HEK293 (cell line): ENCODE measurements around the gene TNS4.

Source experiments
- CTCF ChIA-PET: fragments of 350-600 bp; formaldehyde crosslinking; extraction: SDS; loops from one replicate; lab custom pipeline; 2021; ENCODE audit warnings: antibody characterized with exemption; lab: Yijun Ruan, JAX
- POLR2A ChIA-PET: fragments of 300-600 bp; formaldehyde crosslinking; extraction: SDS; loops from one replicate; lab custom pipeline; 2020; ENCODE audit warnings: antibody characterized with exemption, inconsistent platforms; lab: Yijun Ruan, JAX
- H3K27ac ChIP-seq: fragments of 200-500 bp; sonication (Bioruptor generic); 2 replicates; pipeline ENCODE4 v1.5.1; 2014; ENCODE audit warnings: low read depth, low read length, control low read depth, inconsistent platforms; ENCODE audit errors: extremely low read depth
- H3K36me3 ChIP-seq, 2 experiments: fragments of 200-500 bp in 1 of 2; sonication (Bioruptor generic) in 1 of 2; 1 replicate in 1 of 2; 2 replicates in 1 of 2; pipeline ENCODE4 v1.5.1; 2014 to 2017; ENCODE audit warnings: inconsistent platforms in 2 of 2, low read length in 2 of 2; ENCODE audit not compliant: control insufficient read depth in 2 of 2, insufficient read depth in 1 of 2
- H3K4me1 ChIP-seq: fragments of 200-500 bp; sonication (Bioruptor generic); 2 replicates; pipeline ENCODE4 v1.5.1; 2014; ENCODE audit warnings: mild to moderate bottlenecking, low read length, inconsistent platforms; ENCODE audit not compliant: control insufficient read depth, insufficient read depth
- H3K4me3 ChIP-seq: 2 replicates; pipeline ENCODE4 v1.5.1; 2011; ENCODE audit warnings: low read depth, mild to moderate bottlenecking, control low read depth, low read length, moderate library complexity
- H3K9me3 ChIP-seq: fragments of 200-500 bp; sonication (Bioruptor generic); 2 replicates; pipeline ENCODE4 v1.5.1; 2014; ENCODE audit warnings: low read depth, low read length, inconsistent platforms; ENCODE audit not compliant: control insufficient read depth, insufficient read depth
- KLF9 ChIP-seq: fragments of 450-650 bp; formaldehyde crosslinking; IDR thresholded peaks from 2 replicates; pipeline ENCODE4 v1.5.1; 2016; ENCODE audit warnings: missing biosample characterization, missing genetic modification characterization, low read depth
- YY2 ChIP-seq: fragments of 450-650 bp; formaldehyde crosslinking; IDR thresholded peaks from 2 replicates; pipeline ENCODE4 v1.5.1; 2016; ENCODE audit warnings: missing biosample characterization, missing genetic modification characterization
- ZBTB44 ChIP-seq: fragments of 450-650 bp; IDR thresholded peaks from 2 replicates; pipeline ENCODE4 v1.5.1; 2018; ENCODE audit warnings: missing biosample characterization, mild to moderate bottlenecking, missing genetic modification characterization
- ZFP37 ChIP-seq: fragments of 450-650 bp; formaldehyde crosslinking; IDR thresholded peaks from 2 replicates; pipeline ENCODE4 v1.5.1; 2016; ENCODE audit warnings: missing biosample characterization, missing genetic modification characterization
- ZNF292 ChIP-seq: fragments of 450-650 bp; formaldehyde crosslinking; IDR thresholded peaks from 2 replicates; pipeline ENCODE4 v1.5.1; 2016; ENCODE audit warnings: low read depth, missing biosample characterization, missing genetic modification characterization, borderline replicate concordance
- ZNF366 ChIP-seq: fragments of 450-650 bp; formaldehyde crosslinking; conservative IDR thresholded peaks from 2 replicates; pipeline ENCODE4 v1.5.1; 2016; ENCODE audit warnings: missing biosample characterization, missing genetic modification characterization
- ZNF404 ChIP-seq: fragments of 450-650 bp; formaldehyde crosslinking; IDR thresholded peaks from 2 replicates; pipeline ENCODE4 v1.5.1; 2017; ENCODE audit warnings: missing biosample characterization, missing genetic modification characterization
- ZNF48 ChIP-seq: fragments of 450-650 bp; formaldehyde crosslinking; IDR thresholded peaks from 2 replicates; pipeline ENCODE4 v1.5.1; 2016; ENCODE audit warnings: missing biosample characterization, missing genetic modification characterization
- ZNF701 ChIP-seq: fragments of 450-650 bp; formaldehyde crosslinking; IDR thresholded peaks from 2 replicates; pipeline ENCODE4 v1.5.1; 2016; ENCODE audit warnings: missing biosample characterization, missing genetic modification characterization
- ZSCAN16 ChIP-seq: fragments of 450-650 bp; formaldehyde crosslinking; IDR thresholded peaks from 2 replicates; pipeline ENCODE4 v1.5.1; 2016; ENCODE audit warnings: missing biosample characterization, missing genetic modification characterization
- TF ChIP-seq, protein P1 (sequence below): fragments of 450-650 bp; formaldehyde crosslinking; IDR thresholded peaks from 2 replicates; pipeline ENCODE4 v1.5.1; 2016; ENCODE audit warnings: missing biosample characterization, missing genetic modification characterization

The TNS4 gene

DNA sequence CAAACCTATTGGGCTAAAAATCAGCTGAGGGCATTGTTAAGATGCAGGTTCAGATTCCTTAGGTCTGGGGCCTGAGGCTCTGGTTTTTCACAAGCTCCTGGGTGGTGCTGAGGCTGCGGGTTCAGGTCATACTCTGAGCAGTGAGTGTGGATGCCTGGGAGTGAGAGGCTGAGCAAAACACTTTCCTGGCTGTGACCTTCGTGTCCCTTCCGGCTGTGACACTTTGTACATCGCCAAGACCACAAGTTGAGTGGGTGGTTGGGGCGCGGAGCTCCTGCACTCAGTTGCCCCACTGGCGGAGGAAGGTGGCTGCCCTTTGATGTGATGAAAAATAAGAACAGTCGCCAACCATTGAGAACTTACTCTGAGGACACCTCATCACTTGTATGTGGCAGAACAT lies 39.0 kb upstream of the TNS4 start (continued):
- TF ChIP-seq ZNF404 (tag by site-specific recombination) (no peak), ZNF292 (tag by site-specific recombination) (no peak), YY2 (tag by site-specific recombination) (no peak), ZSCAN16 (tag by site-specific recombination) (no peak), ZNF701 (tag by site-specific recombination) (no peak)
- TF ChIP-seq, protein P1, sequence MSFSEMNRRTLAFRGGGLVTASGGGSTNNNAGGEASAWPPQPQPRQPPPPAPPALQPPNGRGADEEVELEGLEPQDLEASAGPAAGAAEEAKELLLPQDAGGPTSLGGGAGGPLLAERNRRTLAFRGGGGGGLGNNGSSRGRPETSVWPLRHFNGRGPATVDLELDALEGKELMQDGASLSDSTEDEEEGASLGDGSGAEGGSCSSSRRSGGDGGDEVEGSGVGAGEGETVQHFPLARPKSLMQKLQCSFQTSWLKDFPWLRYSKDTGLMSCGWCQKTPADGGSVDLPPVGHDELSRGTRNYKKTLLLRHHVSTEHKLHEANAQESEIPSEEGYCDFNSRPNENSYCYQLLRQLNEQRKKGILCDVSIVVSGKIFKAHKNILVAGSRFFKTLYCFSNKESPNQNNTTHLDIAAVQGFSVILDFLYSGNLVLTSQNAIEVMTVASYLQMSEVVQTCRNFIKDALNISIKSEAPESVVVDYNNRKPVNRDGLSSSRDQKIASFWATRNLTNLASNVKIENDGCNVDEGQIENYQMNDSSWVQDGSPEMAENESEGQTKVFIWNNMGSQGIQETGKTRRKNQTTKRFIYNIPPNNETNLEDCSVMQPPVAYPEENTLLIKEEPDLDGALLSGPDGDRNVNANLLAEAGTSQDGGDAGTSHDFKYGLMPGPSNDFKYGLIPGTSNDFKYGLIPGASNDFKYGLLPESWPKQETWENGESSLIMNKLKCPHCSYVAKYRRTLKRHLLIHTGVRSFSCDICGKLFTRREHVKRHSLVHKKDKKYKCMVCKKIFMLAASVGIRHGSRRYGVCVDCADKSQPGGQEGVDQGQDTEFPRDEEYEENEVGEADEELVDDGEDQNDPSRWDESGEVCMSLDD, result no peak

- Histone ChIP-seq H3K4me3 (no peak overlapping the region), H3K4me1 (no peaks in the 10 kb centered on the region)
- no peak for TF ChIP-seq KLF9 (tag by site-specific recombination)
- TF ChIP-seq ZFP37 (tag by site-specific recombination), result no peak
- TF ChIP-seq, all 188 proteins: peak for 0
- no peaks in the 10 kb centered on the region for H3K36me3 ChIP-seq
- ChIA-PET CTCF (interaction anchor here (0.6 to 2.4 kb wide), 10 partner anchors 8 to 240 kb away, joined by 3 to 10 read pairs (median 4); no protein-coding TSS in a partner anchor), POLR2A (interaction anchor here (0.6 kb wide), 2 partner anchors 122 to 124 kb away, joined by 3 read pairs; partner anchors contain the start of gene TOP2A)
- no peaks in the 10 kb centered on the region for H3K9me3 ChIP-seq
- H3K27ac ChIP-seq, result no peak overlapping the region
Measured at GRCh38 chr17:40539711-40540411, 38.4 kb upstream of the TNS4 start.

GRCh38 chr17:40538936-40539705 lies 37.7 kb upstream of the TNS4 start:
- TF ChIP-seq ZNF366 (tag by site-specific recombination) (peak; percentile 99), ZBTB44 (no peak), ZNF48 (tag by site-specific recombination) (no peak)
- ChIA-PET CTCF (interaction anchor here (0.6 to 8.1 kb wide), 13 partner anchors 9 to 337 kb away, joined by 3 to 140 read pairs (median 5); partner anchors contain the start of gene CCR7), POLR2A (interaction anchor here (0.6 to 1.3 kb wide), 2 partner anchors 121 to 123 kb away, joined by 3 to 5 read pairs; partner anchors contain the start of gene TOP2A)
- Histone ChIP-seq H3K27ac (no peak overlapping the region), H3K36me3 (no peaks in the 10 kb centered on the region), H3K4me3 (no peak overlapping the region), H3K4me1 (no peaks in the 10 kb centered on the region), H3K9me3 (no peaks in the 10 kb centered on the region)
